ENCODE results near the gene PODXL. TPM values are rescaled to one million over a fixed set of nuclear protein-coding genes. Genes with fewer than 3 reads are reported as not detected.
"Not testable (repeated sequence)": the region's sequence is repeated elsewhere in the genome, so short reads cannot be mapped to it uniquely, and the experiment has no call there.

The PODXL gene
- total RNA-seq, 1 experiment from 2014 or later = 4.0 TPM

DNA sequence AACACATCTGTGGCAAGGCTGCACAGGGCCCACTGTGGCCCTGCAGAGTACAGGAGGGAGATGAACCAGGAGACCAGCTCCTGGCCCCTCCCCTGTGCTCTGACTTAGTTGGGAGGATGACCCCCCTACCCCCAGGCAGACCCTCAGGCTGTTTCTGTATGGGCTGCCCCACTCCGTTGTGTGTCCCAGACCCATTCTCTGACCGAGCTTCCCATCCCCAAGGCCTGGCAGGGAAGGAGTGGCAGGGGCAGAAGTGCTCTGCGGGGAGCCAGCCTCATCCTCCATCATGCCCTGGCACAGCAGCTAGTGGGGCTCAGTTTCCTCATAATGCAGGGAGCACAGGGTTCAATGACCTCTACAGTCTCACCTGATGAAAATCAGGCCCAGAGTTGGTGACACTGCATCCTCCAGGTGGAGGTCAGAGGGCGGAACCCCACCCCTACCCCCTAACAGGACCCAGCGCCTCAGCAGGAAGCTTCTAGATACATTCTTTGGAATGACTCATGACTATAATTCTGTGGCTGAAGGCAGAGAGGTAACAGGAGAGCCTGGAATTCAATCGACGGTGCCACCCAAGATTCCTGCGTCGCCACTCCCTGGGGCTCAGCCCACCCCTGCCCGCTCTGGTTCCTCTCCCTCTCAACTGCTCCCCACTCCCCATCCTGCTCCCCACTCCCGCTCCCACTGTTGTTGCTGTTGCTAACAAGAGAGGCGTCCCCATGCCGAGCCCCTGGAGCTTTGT is 18.2 kb downstream of the PODXL start:
- DNase-seq (ENCODE audit: low spot score) = peak; percentile 78

DNA sequence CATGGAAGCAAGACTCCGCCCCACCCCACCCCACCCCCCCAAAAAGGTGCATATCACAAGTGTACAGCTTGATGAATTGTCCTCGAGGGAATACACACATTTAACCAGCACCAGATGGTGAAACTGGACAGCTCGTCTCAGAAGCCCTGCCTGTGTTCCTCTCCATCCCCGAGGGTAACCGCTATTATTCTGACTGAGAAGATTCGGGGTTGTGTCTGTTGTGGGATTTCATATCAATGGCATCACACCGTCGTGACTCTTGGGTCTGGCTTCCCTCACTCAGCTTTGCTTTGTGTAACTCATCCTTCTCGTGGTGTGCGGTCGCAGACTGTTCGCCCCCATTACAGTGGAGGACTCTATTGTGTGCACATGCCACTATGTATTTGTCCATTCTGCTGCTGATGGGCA is 18.9 kb downstream of the PODXL start:
- DNase-seq (ENCODE audit: low spot score) = no peak

DNA sequence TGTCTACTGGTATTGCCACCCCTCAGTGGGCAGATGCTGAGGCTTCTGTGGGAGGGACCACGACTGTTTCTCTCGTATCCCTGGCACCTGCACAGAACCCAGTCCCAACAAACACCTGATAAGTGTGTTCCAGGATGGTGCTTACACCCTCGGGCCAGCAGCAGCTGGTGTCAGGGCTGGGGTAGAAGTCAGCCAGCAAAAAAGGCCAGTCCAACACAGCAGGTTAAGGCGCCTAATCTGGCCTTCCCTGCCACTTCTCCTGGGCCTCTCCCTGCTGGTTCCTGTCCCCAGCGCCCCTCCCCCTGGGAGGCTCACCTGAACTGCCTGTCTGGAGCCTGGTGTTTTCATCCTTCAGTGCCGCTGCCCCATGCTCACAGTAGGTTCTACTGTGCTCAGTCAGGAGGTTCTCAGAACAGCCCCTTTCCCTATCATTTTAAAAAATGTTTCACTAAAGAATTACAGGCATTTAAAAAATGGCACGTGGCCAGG is 20.0 kb downstream of the PODXL start:
- no peak for DNase-seq (ENCODE audit: low spot score)

DNA sequence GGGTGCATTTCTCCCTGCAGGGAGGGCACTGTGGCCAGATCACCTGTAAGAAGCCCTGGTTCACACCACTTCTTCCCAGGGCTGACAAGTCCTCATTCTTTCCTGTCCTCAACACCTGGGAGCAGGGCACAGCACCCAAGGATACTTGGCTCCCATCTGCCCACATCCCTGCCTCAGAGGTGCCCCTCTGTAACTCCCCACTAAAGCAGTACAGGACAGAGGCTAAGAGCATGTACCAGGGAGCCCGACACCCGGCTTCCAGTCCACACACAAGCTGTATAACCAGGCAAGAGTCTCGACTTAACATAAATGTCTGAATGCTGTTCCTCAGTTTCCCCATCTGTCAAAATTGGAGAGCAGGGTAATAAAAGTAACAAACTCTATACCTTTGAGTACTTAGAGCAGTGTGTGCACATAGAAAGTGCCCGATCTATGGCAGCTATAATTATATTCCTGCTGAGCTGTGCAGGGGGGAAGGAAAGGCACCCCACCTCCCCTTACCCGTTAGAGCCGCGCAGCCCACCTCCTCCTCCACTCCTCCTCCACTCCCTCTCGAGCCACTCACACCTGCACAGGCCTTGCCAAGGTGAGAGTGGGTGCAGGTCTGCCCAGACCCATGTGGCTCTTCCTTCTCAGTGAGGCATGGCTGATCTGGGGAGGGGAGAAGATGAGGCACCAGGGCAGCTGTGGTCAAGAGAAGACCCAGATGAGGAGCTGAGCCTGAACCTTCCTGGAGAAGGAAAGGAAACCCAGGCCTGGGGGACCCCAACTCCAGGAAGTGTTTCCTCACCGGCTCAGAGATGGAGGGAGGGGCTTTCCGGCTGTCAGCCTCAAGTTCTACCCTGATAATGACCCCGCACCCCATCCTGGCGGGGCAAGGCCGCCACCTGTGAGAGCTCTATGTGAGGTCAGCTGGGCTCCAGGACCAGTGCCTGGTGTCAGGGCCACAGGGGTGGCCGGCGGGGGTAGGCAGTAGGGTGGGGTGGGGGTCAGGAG is 22.6 kb downstream of the PODXL start:
- no peak for DNase-seq (ENCODE audit: low spot score)

DNA sequence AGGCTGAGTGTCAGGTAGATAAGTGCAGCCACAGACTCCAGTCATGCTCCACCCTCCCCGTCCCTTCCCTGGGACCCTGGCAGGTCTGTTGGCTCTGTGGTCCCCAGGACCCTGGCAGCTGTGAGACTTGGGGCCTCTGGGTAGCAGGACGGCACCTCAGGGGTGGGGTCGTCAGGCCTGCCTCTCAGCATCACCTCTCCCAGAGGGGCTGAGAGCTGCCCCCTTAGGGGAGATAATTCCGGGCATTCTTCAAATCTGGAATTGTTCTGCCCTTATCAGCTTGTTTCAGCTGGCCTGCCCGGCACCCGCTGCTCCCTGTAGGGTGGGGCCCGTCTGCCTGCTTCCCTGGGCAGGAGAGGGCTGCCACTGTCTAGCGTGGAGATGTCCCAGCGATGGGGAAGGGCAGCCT is 23.3 kb downstream of the PODXL start:
- DNase-seq (ENCODE audit: low spot score) = no peak

DNA sequence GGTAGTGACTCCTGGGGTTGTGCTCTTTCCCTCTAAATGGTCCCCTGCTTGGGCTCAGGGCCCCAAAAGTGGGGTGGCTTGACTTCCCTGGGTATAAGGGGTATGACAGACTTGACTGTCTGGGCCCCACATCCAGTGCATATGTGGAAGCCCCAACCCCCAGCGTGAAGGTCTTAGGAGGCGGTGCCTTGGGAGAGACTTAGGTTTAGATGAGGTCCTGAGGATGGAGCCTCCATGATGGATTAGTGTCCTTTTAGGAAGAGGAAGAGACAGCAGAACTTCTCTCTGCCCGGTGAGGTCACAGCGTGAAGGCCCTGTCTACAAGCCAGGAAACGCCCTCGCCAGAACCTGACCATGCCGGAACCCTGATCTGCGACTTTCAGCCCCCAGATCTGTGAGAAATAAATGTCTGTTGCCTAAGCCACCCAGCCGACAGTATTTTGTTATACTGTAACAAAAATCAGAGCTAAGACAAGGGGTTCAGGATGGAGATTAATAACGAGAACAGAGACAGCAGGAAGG is 23.8 kb downstream of the PODXL start:
- no peak for DNase-seq (ENCODE audit: low spot score)

DNA sequence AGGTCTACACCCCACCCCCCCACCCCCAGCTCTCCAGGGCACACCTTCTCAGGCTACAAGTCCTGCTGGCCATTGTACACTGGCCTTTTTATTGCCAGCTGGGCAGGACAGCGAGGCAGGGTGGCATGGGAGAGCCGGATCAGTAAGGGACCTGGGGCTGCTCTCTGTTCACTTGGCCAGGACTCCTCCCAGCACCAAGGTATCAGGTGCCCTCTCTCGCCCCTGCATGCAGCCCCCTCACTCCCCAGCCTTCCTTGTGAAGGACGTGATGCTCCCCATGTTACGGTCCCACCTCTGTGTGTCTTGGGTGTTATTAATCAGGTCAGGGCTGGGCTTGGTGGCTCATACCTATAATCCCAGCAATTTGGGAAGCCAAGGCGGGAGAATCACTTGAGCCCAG is 26.3 kb downstream of the PODXL start:
- no peak for DNase-seq (ENCODE audit: low spot score)

DNA sequence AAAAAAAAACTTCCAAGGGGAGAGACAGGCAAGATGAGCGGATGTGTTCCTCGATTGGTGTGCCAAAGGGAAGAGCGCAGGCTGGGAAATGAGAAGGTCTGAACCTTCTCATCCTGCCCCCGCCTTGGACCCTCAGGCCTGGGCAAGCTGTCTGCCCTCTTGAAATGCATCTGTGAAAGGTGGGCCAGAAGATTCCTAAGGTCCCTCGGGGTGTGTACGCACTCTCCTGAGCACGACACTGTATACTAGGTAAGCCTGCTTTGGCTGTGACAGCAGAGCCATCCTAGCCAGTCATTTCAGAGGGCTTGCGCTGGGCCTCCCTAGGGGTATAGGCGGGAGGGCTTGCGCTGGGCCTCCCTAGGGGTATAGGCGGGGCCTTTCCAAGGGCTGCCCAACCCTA is 26.8 kb downstream of the PODXL start:
- DNase-seq (ENCODE audit: low spot score) = no peak

DNA sequence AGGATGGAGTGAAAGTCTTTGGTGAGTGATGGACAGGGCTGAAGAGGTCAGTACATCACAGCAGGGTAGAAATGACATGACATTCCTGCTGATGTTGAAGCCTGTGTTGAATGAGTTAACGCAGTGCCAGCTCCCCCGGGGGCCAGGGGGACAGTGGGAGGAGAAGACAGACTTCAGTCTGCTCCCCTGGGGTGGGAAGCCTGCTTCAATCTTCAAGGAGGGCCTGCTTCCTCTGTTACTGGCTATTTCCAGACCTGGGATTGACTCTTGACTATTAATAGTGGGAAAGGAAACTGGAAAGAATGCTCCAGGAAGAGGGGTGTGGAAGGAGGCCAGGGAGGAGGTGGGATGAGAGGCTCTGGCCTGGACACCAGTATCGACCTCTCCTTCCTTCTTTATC is 27.2 kb downstream of the PODXL start:
- no peak for DNase-seq (ENCODE audit: low spot score)

DNA sequence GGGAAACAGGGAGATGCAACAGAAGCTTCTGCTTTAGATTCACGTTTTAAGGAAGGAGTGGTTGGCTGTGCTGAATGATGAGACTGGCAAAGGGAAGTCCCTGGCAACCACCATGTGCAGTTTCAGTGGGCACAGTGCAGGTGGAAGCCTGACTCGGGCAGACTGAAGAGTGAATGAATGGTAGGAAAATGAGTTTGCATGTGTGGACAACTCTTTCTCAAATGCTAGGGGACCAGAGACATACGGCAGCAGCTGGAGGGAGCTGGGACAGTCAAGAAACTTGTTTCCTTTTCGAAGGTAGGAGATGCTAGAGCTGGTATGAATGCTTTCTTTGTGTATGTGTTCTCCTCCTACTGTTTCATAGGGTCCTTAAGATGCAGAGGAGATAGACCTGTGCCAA is 29.0 kb downstream of the PODXL start:
- no peak for DNase-seq (ENCODE audit: low spot score)

DNA sequence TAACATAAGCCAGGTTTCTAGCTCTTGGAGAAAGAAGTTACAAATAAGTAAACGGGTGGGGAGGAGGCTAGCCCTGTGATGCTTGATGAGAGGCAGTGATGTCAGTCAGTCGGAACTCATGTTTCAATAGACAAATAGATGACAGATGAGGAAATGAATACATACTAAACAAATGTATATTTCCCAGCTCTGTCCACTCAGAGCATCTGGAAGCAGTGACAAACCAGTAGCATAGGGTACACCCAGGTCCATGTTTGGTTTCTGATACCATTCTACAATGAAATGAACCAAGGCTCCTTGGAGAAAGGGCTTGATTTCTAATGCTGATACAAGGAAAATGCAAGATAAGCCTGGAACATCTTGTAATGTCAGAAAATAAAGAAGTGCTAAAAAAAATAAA is 30.6 kb downstream of the PODXL start:
- no peak for DNase-seq (ENCODE audit: low spot score)

DNA sequence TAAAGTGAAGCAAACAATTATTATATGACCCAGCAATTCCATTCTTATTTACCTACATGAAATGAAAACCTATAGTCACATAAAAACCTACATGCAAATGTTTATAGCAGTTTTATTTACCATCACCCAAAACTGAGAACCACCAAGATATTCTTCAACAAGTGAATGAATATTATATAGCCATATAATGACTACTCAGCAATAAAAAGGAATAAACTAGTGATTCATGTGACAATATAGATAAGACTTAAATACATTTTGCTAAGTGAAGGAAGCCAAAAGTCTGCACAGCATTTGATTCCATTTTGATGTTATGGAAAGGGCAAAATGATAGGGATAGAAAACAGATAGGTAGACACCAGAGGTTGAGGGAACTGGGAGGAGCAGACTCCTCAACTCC is 31.7 kb downstream of the PODXL start:
- DNase-seq (ENCODE audit: low spot score) = no peak

DNA sequence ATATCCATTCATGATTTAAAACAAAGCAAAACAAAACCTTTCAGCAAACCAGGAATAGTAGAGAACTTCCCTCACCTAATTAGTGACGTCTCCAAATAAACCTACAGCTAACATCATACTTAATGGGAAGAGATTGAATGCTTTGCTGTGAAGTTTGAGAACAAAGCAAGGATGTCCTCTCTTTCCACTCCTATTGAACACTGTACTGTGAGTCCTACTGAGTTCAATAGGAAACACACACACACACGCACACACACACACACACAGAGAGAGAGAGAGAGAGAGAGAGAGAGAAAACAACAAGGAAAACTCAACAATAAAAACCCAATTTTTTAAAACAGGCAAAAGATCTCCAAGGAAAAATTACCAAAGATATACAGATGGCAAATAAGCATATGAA is 32.3 kb downstream of the PODXL start:
- no peak for DNase-seq (ENCODE audit: low spot score)

DNA sequence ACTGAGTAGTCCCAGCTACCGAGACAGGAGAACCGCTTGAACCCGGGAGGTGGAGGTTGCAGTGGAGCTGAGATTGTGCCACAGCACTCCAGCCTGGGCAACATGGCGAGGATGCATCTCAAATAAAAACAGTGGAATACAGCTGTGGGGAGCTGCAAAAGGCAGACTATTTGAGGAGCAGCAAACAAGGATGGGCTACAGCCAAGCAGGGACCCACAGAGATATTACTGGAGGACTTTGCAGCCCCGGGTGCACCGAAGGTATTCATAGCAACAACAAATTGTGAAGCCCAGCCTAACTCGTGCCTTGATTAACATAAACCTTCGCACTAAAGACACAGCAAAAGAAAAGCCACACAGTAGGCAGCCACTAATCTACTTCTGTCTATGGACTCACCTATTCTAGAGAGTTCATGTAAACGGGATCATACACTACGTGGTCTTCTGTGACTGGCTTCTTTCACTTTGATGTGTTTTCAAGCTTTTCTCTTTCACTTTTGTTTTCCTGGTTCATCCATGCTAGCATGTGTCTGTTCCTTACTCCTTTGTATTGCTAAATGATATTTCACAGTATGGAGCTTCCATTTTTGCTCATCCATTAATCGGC is 34.0 kb downstream of the PODXL start:
- peak; percentile 44 for DNase-seq (ENCODE audit: low spot score)

DNA sequence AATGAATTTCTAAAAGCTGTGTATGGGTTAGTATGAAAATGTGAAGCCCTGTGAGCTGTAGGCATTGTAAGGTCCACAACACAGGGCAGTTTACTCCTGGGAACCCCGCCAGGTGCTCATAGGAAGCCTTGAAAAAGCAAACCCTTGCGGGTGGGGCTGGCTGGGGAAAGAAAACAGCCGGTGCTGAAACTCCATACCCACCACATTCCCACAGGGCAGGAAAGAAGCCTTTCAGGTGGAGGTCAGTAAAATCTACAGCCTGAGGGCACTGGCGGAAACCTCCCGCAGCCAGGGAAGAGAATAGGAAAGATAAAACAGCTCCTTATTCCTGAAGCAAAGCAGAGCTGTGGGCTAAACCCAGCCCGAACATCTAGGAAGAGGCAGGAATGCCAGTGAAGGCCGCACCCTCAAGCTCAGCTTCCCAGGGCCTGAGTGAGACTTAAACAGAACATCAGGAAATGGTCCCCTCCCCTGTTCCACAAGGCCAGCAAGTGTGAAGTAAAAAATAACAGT is 34.7 kb downstream of the PODXL start:
- peak; percentile 47 for DNase-seq (ENCODE audit: low spot score)

DNA sequence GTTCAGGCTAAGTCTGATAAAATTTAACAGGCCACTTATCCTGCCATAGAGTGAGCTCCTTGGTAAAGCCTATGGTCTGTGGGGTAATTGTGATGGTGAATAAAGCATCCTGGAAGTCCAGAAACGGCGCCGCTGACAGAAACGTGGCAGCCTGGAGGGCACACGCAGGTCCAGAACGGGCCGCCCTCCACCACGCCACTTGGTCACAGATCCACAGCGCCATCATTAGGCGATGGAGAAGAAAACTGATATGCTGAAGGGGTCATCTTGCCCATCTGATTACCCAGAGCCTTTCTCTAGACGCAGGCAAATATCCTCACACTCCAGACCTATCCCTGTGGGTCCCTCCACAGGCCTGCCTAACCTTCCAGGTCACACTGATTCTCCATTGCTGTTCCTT is 37.8 kb downstream of the PODXL start:
- DNase-seq (ENCODE audit: low spot score) = no peak

DNA sequence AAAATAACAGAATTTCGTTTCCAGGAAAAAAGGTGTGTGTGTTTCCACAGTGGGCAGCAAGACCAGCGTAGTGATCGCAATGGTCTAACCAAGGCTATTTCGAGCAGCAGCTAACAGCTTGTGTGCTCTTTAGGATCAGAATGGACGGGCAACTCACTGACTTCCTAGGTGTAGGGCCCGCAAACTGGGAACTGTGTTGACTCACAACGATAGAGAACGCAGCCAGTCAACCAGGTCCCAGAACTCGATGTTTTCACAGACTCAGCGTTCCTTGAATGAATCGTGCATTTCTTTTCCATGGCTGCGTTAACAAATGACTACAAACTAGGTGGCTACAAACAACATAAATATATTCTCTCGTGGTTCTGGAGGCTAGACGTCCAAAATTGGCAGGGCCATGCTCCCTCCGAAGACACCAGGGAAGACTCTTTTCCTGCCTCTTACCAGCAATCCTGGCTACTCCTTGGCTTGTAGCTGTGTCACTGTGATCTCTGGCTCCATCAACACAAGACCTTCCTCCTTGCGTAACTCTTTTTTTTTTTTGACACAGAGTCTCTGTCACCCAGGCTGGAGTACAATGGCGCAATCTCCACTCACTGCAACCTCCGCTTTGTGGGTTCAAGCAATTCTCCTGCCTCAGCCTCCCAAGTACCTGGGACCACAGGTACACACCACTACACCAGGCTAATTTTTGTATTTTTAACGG is 39.1 kb downstream of the PODXL start:
- DNase-seq (ENCODE audit: low spot score) = no peak

DNA sequence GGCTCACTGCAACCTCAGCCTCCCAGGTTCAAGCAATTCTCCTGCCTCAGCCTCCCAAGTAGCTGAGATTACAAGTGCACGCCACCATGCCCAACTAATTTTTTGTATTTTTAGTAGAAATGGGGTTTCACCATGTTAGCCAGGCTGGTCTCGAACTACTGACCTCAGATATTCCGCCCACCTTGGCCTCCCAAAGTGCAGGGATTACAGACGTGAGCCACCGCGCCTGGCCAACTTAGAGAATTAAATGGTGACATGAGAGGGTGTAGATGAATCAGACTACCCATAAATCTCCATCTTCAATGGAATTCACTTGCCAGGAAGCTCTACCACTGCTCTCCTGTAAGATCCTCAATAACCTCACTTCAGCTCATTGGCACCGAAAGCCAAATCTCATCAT is 41.0 kb downstream of the PODXL start:
- not testable (repeated sequence) for DNase-seq (ENCODE audit: low spot score)

DNA sequence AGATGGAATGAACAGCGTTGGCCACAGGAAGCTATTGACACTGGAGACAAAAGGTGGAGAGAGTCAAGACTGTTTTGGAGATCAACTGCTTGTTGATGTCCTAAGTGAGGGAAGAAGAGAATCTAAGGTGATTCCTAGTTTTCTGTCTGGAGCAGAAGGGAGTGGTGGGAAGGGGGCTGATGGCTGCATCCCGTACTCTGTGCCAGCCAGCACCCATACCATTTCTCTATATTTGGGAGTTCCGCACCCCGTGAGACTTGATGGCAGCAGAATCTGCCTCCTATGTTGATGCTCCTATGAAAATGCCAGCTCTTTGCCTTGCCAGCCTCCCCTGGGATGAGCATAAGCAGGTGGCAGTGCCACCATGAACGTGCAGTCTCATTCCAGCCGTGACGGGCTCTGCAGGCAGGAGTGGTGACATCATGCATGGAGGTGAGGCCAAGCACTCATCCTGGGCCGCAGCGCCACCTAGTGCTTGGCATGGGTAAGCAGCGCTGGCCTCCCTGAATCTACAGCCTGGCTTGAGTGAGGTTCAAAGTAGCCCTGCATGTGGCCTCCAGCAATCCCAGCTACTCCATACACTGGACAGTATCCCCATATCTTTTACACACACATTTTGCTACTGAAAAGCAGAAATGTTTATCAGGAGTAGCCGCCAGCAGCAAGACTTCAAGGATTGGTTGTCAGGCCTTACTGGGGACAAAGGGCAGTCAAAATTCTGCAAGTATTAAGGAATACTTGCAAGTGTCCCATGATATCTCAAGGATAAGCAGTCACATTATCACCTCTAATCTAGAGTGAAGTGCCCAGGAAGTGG is 43.0 kb downstream of the PODXL start:
- peak; percentile 92 for DNase-seq (ENCODE audit: low spot score)

DNA sequence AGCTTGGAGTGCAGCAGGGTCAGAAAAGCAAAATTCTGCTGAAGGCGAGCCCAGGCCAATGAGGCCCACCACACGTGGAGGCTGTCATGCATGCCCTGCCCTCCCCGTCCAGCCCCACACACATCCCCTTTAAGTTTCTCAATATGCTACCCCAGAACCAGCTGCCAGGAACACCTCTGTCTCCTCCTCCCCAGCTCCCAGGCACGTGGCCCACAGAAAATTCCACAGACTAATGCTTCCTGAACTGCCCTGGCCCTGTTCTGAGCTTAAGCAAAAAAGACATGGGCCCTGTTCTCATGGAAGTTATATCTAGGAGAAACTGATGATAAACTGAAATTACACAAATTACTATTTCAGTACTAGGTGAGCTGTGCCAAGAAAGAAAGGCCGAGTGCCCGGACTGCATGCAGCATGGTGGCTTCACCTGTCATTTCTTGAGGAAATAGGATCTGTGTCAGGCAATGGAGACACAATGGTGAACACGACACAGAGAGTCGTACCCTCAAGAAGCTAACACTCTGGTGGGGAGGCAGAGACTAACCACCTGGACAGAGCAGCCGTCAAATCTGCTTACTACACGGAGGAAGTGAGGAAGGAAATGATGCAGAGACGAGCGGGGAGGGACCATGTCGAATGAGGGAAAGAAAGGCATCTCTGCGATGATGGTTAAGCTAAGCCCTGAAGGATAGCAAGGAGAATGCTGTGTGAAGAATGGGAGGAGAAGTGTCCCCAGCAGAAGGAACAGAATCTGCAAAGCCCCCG is 44.5 kb downstream of the PODXL start:
- no peak for DNase-seq (ENCODE audit: low spot score)

Measured in H4 (cell line).